GM19351 (cell line): ENCODE results near the gene GRM4.

Source experiments
- ATAC-seq: cut with Tn5 transposase; IDR thresholded peaks from one replicate; pipeline ENCODE4 v1.9.1; 2021; ENCODE audit warnings: mild to moderate bottlenecking, moderate library complexity; ENCODE audit not compliant: unreplicated experiment

Gene GRM4

DNA sequence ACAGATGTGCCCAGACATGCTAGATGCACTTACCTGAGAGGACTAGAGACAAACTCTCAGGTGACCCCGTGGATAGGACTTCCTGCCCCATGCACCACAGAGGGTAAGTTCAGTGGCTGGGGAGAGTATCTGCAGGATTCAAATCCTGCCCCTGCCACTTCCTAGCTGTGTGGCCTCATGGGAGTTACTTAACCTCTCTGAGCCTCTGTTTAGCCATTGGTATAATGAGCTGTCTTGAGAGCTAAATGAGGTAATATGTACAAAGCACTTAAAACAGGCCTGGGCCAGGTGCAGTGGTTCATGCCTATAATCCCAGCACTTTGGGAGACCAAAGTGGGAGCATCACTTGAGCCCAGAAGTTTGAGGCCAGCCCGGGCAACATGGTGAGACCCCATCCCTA, 59.3 kb downstream of the GRM4 start:
- ATAC-seq = no peak

DNA sequence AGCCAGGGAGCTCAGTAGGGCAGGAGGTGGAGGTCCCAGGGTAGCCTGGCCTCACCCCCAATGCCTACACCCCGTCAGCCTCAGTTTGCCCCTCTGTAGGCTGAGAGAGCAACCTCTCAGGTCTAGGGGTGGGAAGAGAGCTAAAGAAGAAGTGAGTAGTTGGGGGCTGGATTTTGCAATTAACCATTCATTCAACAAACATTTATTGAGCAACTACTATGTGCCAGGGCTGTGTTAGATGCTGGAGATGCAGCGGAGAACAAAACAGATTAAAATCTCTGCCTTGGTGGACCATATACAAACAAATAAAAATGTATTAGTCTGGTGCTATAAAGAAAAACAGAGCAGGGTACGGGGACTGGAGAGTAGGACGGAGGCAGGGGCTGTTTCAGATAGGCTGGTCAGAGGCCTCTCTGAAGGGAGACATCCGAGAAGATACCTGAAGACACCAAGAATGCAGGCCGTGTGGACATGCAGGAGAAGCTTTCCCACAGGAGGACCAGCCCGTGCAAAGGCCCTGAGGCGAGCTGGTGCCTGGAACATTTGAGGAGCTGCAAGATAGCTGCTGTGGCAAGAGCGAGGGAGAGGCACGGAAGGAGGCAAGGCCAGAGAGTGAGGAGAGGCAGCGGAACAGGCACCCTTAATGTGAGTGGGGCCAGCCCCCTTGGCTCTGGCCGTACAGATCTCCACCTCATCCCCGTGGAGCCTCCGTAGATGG, 60.3 kb downstream of the GRM4 start:
- no peak for ATAC-seq

DNA sequence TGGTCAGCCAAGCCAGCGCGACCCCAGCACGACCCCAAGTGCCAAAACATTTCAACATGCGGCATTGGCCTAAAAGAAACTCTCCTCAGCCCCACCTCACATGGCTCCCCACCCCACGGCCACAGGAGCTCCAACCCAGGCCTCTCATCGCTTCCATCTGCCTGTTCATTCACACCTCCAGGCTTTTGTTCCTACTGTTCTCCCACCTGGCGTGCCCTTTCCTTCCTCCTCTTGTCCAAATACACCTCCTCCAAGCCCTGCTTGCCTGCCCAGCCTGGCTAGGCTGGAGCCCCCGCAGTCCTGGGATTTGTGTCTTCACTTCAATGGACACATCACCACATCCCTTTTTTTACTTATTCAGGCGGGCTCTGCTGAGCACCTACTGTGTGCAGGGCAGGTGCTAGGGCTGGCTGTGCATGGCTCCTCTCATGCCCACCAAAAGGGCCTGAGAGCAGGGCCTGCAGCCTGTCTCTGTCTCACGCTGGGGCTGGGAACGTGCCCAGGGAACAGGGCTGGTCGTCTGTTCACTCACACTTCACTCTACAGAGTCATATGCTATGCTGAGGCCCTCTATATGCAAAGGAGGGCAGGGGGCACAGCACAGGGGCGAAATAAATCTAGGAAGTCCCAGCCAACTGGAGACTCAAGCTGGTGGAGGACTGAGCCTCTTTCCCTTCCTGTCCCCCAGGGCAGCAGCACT, 61.1 kb downstream of the GRM4 start:
- no peak for ATAC-seq

DNA sequence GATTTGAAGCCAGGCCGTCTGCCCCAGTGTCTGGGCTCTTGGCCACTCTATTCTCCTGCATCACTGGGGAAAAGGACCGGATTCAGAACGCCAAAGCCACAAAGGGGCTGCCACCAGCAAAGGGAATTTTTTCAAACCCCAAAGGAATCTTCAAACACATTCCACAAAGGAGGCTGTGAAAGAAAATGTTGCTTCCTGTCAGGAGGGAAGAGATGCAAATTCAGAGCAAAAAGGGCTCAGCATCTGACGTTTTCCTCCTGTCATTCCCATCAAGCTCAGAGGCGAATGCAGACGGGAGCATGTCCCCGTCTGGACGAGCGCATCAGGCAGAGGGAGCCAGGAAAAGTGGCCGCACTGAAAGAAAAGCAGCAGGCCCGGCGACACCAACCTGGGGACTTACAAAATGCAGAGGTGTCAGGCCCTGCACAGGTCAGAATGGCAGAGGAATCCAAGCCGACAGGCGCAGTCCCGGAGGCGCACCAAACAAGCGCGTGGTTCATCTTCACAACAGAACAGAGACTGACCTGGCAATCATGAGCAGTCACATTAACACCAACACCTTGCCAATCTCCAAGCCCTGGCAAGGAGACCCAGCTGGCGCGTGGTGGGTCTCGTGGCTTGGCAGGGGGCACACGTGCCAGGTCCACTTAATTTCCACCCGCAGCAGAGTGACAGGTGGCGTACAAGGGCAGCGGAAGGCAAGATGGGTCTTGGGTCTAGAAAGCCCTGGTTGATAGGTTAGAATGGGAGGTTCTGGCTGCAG, 62.8 kb downstream of the GRM4 start:
- ATAC-seq = no peak

DNA sequence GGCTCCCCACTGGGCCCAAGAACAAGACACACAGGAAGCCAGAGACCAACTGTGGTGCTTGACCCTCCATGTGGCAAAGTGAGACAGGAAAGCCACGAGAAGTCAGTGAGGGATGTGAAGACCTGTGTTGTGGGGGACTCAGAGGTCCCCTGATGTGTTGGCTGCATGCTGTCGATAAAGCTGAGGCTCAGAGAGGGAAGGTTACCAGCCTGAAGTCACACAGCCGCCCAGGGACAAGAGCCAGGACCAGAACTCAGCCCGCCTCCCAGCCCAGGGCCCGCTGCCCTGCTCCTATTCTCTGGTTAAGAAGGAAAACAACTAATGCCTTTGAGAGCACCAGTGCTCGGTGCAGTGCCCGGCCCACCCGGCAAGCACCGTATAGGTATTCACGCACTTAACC, 63.5 kb downstream of the GRM4 start:
- no peak for ATAC-seq

DNA sequence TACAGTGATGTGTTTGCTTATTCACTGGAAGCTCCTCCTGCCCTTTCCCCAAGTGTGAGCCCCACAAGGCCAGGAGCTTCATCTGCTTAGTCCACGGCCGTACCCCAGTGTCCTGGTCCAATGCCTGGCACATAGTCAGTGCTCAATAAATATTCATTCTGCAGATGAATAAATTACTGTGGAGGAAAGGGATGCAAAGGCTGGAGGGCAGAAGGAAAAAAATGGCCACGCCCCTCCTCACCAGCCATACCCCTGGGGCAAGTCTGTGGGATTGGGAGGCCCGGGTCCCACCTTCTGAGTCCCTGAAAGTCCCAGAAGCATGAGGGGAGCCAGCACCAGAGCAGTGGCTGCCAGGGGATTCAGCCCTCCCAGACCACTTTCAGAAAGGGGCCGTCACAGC, 65.5 kb downstream of the GRM4 start:
- ATAC-seq = no peak

DNA sequence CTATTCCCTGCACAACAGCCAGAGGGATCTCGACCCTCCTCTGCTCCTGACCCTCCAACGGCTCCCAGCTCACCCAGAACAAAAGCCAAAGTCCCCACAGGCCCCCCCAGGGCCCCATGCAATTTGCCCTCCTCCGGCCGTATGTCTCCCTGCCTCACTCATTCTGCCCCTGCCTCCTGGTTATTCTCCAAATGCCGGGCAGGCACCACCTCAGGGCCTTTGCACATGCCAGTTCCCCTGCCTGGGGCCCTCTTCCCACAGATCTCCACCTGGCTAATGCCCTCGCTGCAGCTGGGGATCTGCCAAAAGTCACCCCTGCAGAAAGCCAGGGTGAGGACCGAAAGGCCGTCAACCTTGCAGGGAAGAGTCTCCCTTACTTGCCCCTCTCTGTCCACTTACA, 66.0 kb downstream of the GRM4 start:
- no peak for ATAC-seq

DNA sequence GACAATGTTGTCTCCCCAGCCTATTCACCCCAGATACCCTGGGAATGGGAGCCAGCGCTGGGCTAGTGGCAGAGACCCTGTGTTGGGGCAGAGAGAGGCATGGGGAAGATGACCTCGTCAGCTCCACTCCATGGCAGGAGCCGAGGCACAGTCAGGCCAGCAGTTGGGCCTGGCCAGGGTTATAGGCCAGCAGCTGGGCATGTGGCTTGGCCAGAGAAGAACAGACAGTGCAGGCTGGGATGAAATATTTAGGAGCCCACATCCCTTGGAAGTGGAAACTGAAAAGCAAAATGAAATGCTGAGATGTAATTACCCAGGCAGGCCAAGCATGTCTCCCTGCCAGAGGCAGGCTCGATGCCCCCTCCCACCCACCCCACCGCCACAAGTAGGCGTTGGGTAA, 70.0 kb downstream of the GRM4 start:
- ATAC-seq = no peak

DNA sequence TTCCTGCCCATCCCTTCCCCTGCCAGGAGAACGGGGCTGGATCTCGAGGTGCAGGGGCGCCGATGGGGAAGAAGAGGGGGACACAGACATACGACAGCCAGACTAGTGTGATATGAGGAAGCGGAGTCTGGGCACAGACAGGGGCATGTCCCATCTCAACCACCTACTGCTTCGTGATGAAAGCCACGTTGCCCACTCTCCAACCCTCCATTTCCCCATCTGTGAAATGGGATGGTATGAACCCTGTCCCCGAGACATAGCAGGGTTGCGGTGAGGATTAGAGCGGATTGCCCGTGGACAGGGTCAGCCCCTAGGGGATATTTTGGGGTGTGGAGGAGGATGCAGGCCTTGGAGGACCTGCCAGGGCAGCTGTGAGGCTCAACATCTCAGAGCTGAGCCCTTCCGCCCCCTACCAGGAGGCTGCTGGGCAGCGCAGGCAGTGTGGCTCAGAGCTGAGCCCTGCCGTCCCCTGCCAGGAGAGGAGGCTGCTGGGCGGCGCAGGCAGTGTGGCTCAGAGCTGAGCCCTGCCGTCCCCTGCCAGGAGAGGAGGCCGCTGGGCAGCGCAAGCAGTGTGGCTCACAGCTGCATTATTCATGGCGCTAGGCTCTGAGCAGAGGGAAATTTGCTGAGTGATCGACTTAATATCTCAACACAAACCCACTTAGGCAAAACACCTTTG, 71.7 kb downstream of the GRM4 start:
- no peak for ATAC-seq

DNA sequence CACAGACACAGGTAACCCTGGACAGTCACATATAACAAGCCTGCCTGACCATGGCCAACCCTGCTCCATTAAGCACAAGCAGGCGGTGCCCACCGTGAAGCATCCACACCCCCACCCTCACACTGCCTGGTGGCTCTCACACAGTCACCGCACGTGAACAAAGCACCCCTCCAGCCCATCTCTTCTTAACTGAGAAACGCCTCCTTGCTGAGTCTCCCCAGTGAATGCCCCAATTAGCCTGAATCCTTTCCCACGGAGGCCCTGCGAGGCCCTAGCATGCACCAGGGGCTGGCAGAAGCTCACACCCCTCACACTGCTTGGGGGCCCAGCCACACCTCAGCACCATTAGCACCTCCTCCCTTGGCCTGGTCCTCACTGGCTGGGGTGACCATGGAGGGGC, 72.3 kb downstream of the GRM4 start:
- ATAC-seq = no peak

DNA sequence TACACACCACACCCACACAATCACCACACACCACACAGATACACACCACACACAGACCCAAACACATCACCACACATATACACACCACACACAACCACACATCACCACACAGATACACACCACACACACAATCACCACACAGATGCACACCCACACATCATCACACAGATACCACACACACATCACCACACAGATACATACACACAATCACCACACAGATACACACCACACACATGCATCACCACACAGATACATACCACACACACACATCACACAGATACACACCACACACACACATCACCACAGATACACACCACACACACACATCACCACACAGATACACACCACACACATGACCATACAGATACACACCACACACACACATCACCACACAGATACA, 73.2 kb downstream of the GRM4 start:
- ATAC-seq = no peak

DNA sequence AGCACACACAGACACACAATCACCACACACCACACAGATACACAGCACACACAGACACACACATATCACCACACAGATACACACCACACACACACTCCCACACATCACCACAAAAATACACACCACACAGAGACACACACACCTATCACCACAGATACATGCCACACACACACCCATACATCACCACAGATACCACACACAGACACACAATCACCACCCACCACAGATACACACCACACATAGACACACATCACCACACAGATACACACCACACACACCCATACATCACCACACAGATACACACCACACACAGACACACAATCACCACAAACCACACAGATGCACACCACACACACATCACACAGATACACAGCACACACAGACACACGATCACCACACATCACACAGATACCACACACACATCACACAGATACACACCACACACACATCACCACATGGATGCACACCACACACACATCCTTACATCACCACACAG, 74.0 kb downstream of the GRM4 start:
- ATAC-seq = no peak

DNA sequence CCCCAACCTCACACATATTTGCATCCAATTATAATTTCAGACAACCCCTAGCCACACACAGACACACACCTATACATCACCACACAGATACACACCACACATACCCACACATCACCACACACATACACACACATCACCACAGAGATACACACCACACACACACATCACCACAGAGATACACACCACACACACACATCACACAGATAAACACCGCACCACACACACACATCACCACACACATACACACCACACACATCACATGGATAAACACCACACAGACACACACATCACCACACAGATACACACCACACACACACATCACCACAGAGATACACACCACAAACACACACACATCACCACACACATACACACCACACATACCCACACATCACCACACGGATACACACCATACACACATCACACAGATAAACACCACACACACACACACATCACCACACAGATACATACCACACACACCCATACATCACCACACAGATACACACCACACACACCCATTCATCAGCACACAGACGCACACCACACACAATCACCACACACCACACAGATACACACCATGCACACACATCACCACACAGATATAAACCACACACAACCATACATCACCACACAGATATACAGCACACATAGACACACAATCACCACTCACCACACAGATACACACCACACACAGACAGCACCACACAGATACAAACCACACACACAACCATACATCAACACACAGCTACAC, 74.6 kb downstream of the GRM4 start:
- ATAC-seq = no peak

DNA sequence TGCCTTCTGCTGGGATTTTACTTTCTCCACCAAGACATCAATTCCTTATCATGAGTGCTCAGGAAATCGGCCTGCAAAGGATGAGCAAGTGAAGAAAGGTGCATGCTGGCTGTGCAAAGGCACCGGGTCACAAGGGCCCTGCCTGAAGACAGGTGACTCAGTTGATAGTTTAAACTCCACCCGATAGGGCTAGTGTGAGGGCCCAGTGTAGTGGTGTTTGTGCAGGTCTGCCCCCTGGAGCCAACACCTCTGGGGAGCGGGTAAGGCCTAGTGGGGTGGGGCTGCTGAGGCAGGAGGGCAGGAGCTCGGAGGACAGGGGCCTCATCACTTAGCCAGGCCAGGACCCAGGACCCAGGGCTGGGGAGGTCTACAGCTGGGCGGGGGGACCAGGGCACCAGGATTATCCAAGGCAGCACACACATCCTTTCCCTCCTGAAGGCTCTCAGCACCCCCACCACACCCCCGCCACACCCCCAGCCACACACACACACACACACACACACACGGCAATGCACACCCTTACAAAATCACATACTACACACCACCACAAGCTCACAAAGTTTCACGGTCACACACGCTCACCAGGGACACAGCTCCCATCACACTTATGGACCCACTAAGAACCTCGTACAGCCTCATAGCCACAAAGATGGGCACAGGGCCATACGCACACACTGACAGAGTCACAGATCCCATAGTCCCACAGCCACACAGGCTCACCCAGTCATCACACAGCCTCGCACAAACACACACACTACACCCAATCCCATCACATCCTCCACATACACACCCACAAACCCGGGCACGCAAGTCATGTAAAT, 75.4 kb downstream of the GRM4 start:
- no peak for ATAC-seq

DNA sequence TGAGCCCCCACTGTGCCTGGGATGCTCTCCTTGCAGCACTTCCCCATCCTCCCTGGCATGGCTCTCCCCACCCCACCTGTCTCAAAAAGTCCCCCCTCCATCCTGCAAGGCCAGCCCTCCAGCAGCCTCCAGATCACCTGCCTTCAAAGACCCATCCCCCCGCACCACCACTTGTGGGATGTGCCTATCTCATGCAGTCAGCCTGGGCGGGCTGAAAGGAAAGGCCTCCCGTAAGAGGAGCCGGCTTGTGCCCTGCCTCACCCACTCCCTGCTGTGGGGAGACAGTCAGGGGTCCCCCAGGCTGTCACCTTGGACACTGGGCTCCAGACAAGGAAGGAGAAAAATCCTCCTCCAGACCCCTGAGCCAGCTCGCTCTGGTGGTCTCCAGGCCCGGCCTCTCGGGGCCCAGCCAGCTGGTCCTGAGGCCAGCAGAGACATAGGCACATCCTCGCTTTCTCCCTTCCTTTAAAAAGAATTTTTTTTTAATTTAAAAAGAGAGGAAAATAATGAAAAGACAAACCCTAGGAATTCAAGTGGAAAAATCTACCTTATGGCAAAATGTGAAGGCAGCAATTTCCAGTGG, 77.3 kb downstream of the GRM4 start:
- no peak for ATAC-seq

DNA sequence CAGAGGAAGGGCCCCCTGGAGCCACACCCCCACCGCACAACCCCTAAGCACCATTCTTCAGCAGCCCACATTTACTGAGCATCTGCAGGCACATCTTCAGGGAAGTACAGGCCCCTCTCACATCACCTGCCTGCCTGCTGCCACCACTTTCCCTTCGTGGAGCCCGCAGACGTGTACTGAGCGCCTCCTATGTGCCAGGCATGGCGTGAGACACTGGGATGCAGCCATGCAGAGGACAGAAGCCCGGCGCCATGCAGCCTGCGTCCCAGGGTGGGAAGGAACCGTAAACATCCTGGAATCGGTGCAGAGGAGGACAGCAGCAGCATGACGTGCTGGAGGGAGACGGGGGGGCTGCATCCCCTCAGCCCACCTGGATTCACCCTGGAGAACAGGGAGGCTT, 78.1 kb downstream of the GRM4 start:
- no peak for ATAC-seq

DNA sequence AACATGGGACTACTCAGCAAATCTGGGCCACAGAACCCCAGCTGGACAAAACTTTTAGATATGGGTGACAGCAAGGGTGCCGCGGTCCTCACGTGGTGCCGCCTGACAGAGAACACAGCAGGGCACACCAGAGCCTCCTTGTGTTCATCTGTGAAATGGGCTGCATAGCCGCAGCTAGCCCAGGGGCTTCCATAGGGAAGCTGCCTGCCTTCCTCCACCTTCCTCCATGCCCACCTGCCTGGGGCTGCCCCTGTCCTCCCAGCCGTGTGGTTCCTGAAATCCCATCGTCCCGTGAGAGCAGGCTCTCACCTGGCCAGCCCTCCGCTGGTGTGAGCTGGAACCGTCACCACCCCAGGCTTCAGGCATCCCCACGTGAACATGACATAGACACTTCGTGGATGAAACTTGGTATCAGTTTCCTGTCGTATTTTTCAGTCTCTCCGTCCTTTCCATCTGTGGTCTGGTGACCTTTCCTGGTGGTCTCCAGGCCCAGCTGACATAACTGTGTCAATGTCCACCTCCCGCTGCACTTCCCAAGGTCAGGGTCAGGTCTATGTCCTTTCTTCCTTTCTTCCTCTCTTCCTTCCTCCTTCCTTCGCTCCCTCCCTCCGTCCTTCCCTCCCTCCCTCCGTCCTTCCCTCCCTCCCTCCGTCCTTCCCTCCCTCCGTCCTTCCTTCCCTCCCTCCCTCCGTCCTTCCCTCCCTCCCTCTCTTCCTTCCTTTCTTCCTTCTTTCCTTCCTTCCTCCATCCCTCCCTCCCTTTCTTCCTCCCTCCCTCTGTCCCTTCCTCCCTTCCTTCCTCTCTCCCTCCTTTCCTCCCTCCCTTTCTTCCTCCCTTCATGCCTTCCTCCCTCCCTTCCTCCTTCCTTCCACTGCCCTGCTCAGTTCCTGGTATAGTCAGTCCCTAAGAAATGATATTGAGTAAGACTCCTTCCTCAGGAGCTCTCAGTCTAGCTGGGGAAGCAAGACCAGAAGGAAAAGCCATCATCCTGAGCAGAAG, 78.8 kb downstream of the GRM4 start:
- no peak for ATAC-seq

DNA sequence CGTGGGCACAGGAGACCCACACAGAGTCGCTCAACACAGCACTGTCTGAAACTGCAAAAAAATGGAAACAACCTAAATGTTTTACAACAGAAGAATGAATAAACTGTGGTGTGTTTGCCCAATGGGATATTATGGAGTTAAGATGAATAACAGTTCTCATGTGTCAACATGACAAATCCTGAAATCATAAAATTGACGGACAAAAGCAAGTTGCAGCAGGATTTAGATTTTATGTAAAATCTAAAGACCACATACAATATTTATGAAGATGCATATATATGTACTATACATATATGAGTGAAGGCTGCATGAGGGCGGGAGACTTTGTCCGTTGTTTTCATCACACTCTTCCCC, 79.7 kb downstream of the GRM4 start:
- no peak for ATAC-seq
